ENCODE measurements around the gene GRIN2C.

DNA sequence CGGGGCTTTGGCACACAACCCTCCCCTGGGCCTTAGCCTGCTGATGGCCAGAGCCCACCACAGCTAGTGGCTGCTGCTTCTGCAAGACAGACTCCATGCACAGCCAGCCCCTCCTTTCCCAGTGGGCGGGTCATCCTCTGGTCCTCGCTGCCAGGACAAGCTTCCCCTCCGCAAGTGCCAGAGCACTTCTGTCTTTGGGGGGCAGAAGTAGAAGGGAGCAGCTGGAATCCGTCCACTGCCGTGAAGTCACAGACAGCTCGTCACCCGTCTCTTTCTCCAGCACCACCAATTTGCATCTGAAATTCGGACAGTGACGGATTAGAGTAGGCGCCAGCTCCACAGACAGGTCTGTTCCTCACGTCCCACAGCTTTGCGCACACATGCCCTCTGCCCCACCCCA is 52.2 kb downstream of the GRIN2C start:
- TF ChIP-seq, protein P1, sequence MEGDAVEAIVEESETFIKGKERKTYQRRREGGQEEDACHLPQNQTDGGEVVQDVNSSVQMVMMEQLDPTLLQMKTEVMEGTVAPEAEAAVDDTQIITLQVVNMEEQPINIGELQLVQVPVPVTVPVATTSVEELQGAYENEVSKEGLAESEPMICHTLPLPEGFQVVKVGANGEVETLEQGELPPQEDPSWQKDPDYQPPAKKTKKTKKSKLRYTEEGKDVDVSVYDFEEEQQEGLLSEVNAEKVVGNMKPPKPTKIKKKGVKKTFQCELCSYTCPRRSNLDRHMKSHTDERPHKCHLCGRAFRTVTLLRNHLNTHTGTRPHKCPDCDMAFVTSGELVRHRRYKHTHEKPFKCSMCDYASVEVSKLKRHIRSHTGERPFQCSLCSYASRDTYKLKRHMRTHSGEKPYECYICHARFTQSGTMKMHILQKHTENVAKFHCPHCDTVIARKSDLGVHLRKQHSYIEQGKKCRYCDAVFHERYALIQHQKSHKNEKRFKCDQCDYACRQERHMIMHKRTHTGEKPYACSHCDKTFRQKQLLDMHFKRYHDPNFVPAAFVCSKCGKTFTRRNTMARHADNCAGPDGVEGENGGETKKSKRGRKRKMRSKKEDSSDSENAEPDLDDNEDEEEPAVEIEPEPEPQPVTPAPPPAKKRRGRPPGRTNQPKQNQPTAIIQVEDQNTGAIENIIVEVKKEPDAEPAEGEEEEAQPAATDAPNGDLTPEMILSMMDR (IDR thresholded peaks at IDR 0.05), result no peak
- TF ChIP-seq POLR2A (IDR thresholded peaks at IDR 0.05), result no peak

Measured in prostate gland (tissue), 2 donors.